A673 (cell line): ENCODE data around the gene NEB.

Source experiments
- CTCF ChIP-seq: fragments of 300-800, 200-600 bp; sonication (generic); conservative IDR thresholded peaks from 2 replicates; pipeline ENCODE4 v1.5.1; 2017; ENCODE audit warnings: low read depth, mild to moderate bottlenecking, antibody characterized with exemption, low read length, moderate library complexity, mixed read lengths
- EZH2 ChIP-seq: fragments of 200-600 bp; sonication (generic); IDR thresholded peaks from 2 replicates; pipeline ENCODE4 v1.6.1; 2017; ENCODE audit warnings: borderline replicate concordance, low read depth, mild to moderate bottlenecking, mixed read lengths, antibody characterized with exemption, low read length; ENCODE audit not compliant: poor library complexity, severe bottlenecking

GRCh38 chr2:151707857-151708256, 26.4 kb downstream of the NEB start:
- TF ChIP-seq CTCF: no peak
- TF ChIP-seq EZH2: no peak
